H9 (cell line): ENCODE data around the gene OR52B6. TPM values are rescaled to one million over a fixed set of nuclear protein-coding genes. Genes with fewer than 3 reads are reported as not detected.

Source experiments
- DNase-seq: peaks from one replicate; pipeline ENCODE4 v3.0.0-alpha.2; 2017
- H2AFZ ChIP-seq: one replicate; pipeline ENCODE4 v1.6.1; 2013; ENCODE audit warnings: mild to moderate bottlenecking, low read length, control low read depth, moderate library complexity
- H2AK5ac ChIP-seq: 2 replicates; pipeline ENCODE4 v1.6.1; 2013; ENCODE audit warnings: low read length, control low read depth, mixed read lengths; ENCODE audit not compliant: insufficient read length
- H2BK120ac ChIP-seq: one replicate; pipeline ENCODE4 v1.6.1; 2013; ENCODE audit warnings: low read depth, mild to moderate bottlenecking, low read length, control low read depth, inconsistent platforms; ENCODE audit not compliant: poor library complexity, severe bottlenecking
- H2BK12ac ChIP-seq: 2 replicates; pipeline ENCODE4 v1.6.1; 2013; ENCODE audit warnings: low read length, control low read depth, mixed read lengths, low read depth; ENCODE audit not compliant: insufficient read length
- H2BK15ac ChIP-seq: 2 replicates; pipeline ENCODE4 v1.6.1; 2013; ENCODE audit warnings: low read depth, low read length, control low read depth
- H2BK20ac ChIP-seq: one replicate; pipeline ENCODE4 v1.6.1; 2013; ENCODE audit warnings: low read depth, mild to moderate bottlenecking, low read length, control low read depth, inconsistent platforms; ENCODE audit not compliant: poor library complexity, severe bottlenecking
- H2BK5ac ChIP-seq: 2 replicates; pipeline ENCODE4 v1.6.1; 2013; ENCODE audit warnings: low read length, control low read depth, mixed read lengths; ENCODE audit not compliant: insufficient read length
- H3K14ac ChIP-seq: 2 replicates; pipeline ENCODE4 v1.6.1; 2013; ENCODE audit warnings: low read length, control low read depth; ENCODE audit not compliant: insufficient read depth
- H3K18ac ChIP-seq: 2 replicates; pipeline ENCODE4 v1.6.1; 2013; ENCODE audit warnings: low read depth, mild to moderate bottlenecking, mixed read lengths, low read length, control low read depth; ENCODE audit not compliant: insufficient read length
- H3K23ac ChIP-seq: 2 replicates; pipeline ENCODE4 v1.6.1; 2013; ENCODE audit warnings: low read length, control low read depth, mixed read lengths, low read depth; ENCODE audit not compliant: insufficient read length
- H3K23me2 ChIP-seq: 2 replicates; pipeline ENCODE4 v1.6.1; 2013; ENCODE audit warnings: low read depth, mild to moderate bottlenecking, mixed read lengths, low read length, control low read depth; ENCODE audit not compliant: insufficient read length, poor library complexity, severe bottlenecking
- H3K27ac ChIP-seq: 2 replicates; pipeline ENCODE4 v1.5.1; 2013; ENCODE audit warnings: low read length, control low read depth, mixed read lengths, low read depth; ENCODE audit not compliant: insufficient read length
- H3K27me3 ChIP-seq: 2 replicates; pipeline ENCODE4 v1.6.1; 2013; ENCODE audit warnings: low read length, control low read depth, inconsistent platforms; ENCODE audit not compliant: insufficient read depth
- H3K4ac ChIP-seq: 2 replicates; pipeline ENCODE4 v1.6.1; 2013; ENCODE audit warnings: low read depth, mild to moderate bottlenecking, control low read depth, inconsistent platforms, low read length, moderate library complexity
- H3K4me1 ChIP-seq: 2 replicates; pipeline ENCODE4 v1.6.1; 2013; ENCODE audit warnings: low read length, control low read depth, inconsistent platforms; ENCODE audit not compliant: insufficient read depth
- H3K4me2 ChIP-seq: 2 replicates; pipeline ENCODE4 v1.6.1; 2013; ENCODE audit warnings: low read length, control low read depth, mixed read lengths; ENCODE audit not compliant: insufficient read length, insufficient read depth
- H3K56ac ChIP-seq: 2 replicates; pipeline ENCODE4 v1.6.1; 2013; ENCODE audit warnings: low read depth, mild to moderate bottlenecking, mixed read lengths, low read length, control low read depth; ENCODE audit not compliant: insufficient read length
- H3K79me1 ChIP-seq: 2 replicates; pipeline ENCODE4 v1.6.1; 2013; ENCODE audit warnings: low read depth, mild to moderate bottlenecking, moderate library complexity, low read length, control low read depth, inconsistent platforms; ENCODE audit not compliant: insufficient read depth, poor library complexity, severe bottlenecking
- H3K79me2 ChIP-seq: 2 replicates; pipeline ENCODE4 v1.6.1; 2013; ENCODE audit warnings: low read length, control low read depth, inconsistent platforms; ENCODE audit not compliant: insufficient read depth
- H3K9ac ChIP-seq: 2 replicates; pipeline ENCODE4 v1.6.1; 2013; ENCODE audit warnings: low read length, control low read depth, mixed read lengths; ENCODE audit not compliant: insufficient read length; ENCODE audit errors: extremely low read depth
- H3K9me3 ChIP-seq: one replicate; pipeline ENCODE4 v1.6.1; 2013; ENCODE audit warnings: low read depth, low read length, inconsistent platforms; ENCODE audit not compliant: control insufficient read depth
- H3T11ph ChIP-seq: one replicate; pipeline ENCODE4 v1.6.1; 2013; ENCODE audit warnings: mild to moderate bottlenecking, low read length, control low read depth, inconsistent platforms
- H4K20me1 ChIP-seq: one replicate; pipeline ENCODE4 v1.6.1; 2013; ENCODE audit not compliant: control insufficient read depth, insufficient read length, insufficient read depth
- H4K5ac ChIP-seq: 2 replicates; pipeline ENCODE4 v1.6.1; 2013; ENCODE audit warnings: low read depth, mild to moderate bottlenecking, mixed read lengths, low read length, control low read depth; ENCODE audit not compliant: insufficient read length
- H4K8ac ChIP-seq: replicated peaks from 2 replicates; pipeline ENCODE4 v1.6.1; 2013; ENCODE audit warnings: low read length, control low read depth, mixed read lengths, low read depth; ENCODE audit not compliant: insufficient read length
- H4K91ac ChIP-seq: 2 replicates; pipeline ENCODE4 v1.6.1; 2013; ENCODE audit warnings: low read depth, mild to moderate bottlenecking, moderate library complexity, mixed read lengths, low read length, control low read depth; ENCODE audit not compliant: insufficient read length
- H3K27ac Mint-ChIP-seq, 3 experiments: 2 replicates in 2 of 3; 3 replicates in 1 of 3; pipeline ENCODE4 v1.8.0; 2020 to 2021; ENCODE audit warnings: mixed read lengths in 3 of 3, mild to moderate bottlenecking in 1 of 3, moderate library complexity in 1 of 3
- H3K27me3 Mint-ChIP-seq: 2 replicates; pipeline ENCODE4 v1.8.0; 2021; ENCODE audit warnings: low read depth, mild to moderate bottlenecking, moderate library complexity, mixed read lengths
- H3K36me3 Mint-ChIP-seq, 3 experiments: 2 replicates in 2 of 3; 3 replicates in 1 of 3; pipeline ENCODE4 v1.8.0; 2020 to 2021; ENCODE audit warnings: low read depth in 3 of 3, mixed read lengths in 3 of 3; ENCODE audit not compliant: insufficient read depth in 1 of 3
- H3K4me1 Mint-ChIP-seq, 2 experiments: 2 replicates each; pipeline ENCODE4 v1.8.0; 2020; ENCODE audit warnings: mixed read lengths in 2 of 2
- H3K4me3 Mint-ChIP-seq, 2 experiments: 2 replicates in 1 of 2; 3 replicates in 1 of 2; pipeline ENCODE4 v1.8.0; 2020 to 2021; ENCODE audit warnings: mild to moderate bottlenecking in 2 of 2, mixed read lengths in 2 of 2, moderate library complexity in 1 of 2
- H3K9me3 Mint-ChIP-seq, 2 experiments: 2 replicates in 1 of 2; 3 replicates in 1 of 2; pipeline ENCODE4 v1.8.0; 2020; ENCODE audit warnings: mild to moderate bottlenecking in 2 of 2, mixed read lengths in 2 of 2, moderate library complexity in 1 of 2
- WGBS: extraction: QIAGEN DNeasy Blood & Tissue Kit; methylation state at CpG from one replicate; pipeline ENCODE4 v1.1.7; 2013; ENCODE audit warnings: missing lambda C conversion rate, low lambda C conversion rate, mixed read lengths; ENCODE audit not compliant: insufficient read length; ENCODE audit errors: extremely low coverage; 5-methylcytosine and 5-hydroxymethylcytosine counted together
- total RNA-seq: library from RNA; stranded (reverse); gene quantifications from 2 replicates; pipeline ENCODE4 v1.2.1, GENCODE V29; 2021
- TF ChIP-seq, protein P1 (sequence below): fragments of 200-600 bp; sonication (generic); conservative IDR thresholded peaks from 3 replicates; pipeline ENCODE4 v1.8.0; 2021; ENCODE audit warnings: antibody characterized with exemption, mild to moderate bottlenecking

The OR52B6 gene
- total RNA-seq, 1 experiment from 2014 or later: not detected

DNA sequence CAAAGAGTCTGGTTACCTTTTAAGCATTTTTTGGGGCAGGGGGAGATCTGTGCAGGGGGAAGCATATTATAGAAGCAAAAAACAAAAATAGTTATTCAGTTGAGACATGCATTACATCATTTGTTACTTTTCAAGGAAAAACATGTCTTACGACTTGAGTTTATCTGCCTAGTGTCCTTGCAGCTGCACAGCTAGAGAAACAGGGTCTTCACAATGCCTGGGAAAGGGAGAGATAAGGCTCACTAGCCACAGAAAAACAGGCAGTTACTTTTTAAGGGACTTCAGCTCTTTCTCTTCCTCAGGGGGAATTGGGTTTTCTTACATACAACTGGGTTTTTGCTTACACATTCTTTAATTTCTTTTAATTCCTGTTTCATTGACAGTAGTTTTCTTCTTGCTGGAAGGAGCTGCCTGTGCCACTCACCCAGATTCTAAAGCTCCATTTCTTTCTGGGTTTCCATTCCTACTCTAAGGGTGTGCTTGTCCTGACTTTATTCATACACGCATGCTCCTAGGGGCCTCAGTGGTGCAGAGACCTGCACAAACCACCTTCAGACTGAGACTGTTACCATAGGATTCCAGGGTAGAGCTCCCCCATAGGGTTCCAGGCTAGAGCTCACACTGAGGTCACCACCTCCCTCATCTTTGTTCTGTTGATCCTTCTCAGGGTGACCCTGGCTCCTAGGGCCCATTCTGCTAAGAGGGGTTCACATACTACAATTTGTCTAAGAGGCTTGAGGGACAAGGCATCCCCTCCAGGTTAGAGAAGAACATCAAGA, 49.4 kb upstream of the OR52B6 start:
- H3K27ac Mint-ChIP-seq: peak overlapping the region in 2 of 3 experiments; percentile 21 to 29; a peak in 1 of 7 replicates
- no peaks in the 10 kb centered on the region for H3K4me1 Mint-ChIP-seq

More for the DNA sequence above, 49.4 kb upstream of the OR52B6 start:
- H3K27me3 Mint-ChIP-seq: peaks cover 19% of the 10 kb centered on the region
- Histone ChIP-seq H3K23ac (no peak overlapping the region), H4K8ac (no peak overlapping the region), H2BK5ac (no peak overlapping the region), H3T11ph (no peak overlapping the region), H3K27me3 (no peaks in the 10 kb centered on the region), H3K56ac (no peak overlapping the region), H3K9ac (no peak overlapping the region), H4K20me1 (no peaks in the 10 kb centered on the region), H3K79me2 (no peaks in the 10 kb centered on the region), H3K23me2 (no peaks in the 10 kb centered on the region), H2BK12ac (no peak overlapping the region), H3K4me1 (no peaks in the 10 kb centered on the region), H3K27ac (no peak overlapping the region), H3K4ac (no peak overlapping the region), H3K79me1 (no peaks in the 10 kb centered on the region), H3K18ac (no peak overlapping the region), H2AFZ (no peak overlapping the region), H3K14ac (no peak overlapping the region), H2AK5ac (no peak overlapping the region), H2BK15ac (no peak overlapping the region), H2BK20ac (no peak overlapping the region), H2BK120ac (no peak overlapping the region), H4K91ac (no peak overlapping the region), H3K4me2 (no peak overlapping the region), H4K5ac (no peak overlapping the region), H3K9me3 (no peaks in the 10 kb centered on the region)
- WGBS: no CpG with 5 or more reads among the region's 2 CpGs
- DNase-seq: no peak
- no peaks in the 10 kb centered on the region for H3K9me3 Mint-ChIP-seq
- H3K36me3 Mint-ChIP-seq: no peaks in the 10 kb centered on the region
- no peak overlapping the region for H3K4me3 Mint-ChIP-seq
- TF ChIP-seq, protein P1, sequence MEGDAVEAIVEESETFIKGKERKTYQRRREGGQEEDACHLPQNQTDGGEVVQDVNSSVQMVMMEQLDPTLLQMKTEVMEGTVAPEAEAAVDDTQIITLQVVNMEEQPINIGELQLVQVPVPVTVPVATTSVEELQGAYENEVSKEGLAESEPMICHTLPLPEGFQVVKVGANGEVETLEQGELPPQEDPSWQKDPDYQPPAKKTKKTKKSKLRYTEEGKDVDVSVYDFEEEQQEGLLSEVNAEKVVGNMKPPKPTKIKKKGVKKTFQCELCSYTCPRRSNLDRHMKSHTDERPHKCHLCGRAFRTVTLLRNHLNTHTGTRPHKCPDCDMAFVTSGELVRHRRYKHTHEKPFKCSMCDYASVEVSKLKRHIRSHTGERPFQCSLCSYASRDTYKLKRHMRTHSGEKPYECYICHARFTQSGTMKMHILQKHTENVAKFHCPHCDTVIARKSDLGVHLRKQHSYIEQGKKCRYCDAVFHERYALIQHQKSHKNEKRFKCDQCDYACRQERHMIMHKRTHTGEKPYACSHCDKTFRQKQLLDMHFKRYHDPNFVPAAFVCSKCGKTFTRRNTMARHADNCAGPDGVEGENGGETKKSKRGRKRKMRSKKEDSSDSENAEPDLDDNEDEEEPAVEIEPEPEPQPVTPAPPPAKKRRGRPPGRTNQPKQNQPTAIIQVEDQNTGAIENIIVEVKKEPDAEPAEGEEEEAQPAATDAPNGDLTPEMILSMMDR: no peak
